GM18868 (cell line): ENCODE data around the gene GNG2.
A peak's percentile ranks its signal among the peaks of the same experiment; 100 is the strongest.

Experiments used
- ATAC-seq: cut with Tn5 transposase; IDR thresholded peaks from one replicate; pipeline ENCODE4 v1.9.1; 2021; ENCODE audit warnings: mild to moderate bottlenecking, moderate library complexity; ENCODE audit not compliant: unreplicated experiment

The GNG2 gene

GRCh38 chr14:51989293-51990234, 129.2 kb downstream of the GNG2 start, which contains the start of gene RTRAF:
Gene RTRAF, plus strand, starts transcription at chr14:51989546. Its CDS starts 94 bp downstream, at chr14:51989640.
- peak; percentile 95 for ATAC-seq

- ATAC-seq, result no peak
These were observed 130.1 kb downstream of the GNG2 start for GRCh38 chr14:51990488-51990887.

GRCh38 chr14:51993285-51993920, 133.0 kb downstream of the GNG2 start:
- peak; percentile 23 for ATAC-seq

DNA sequence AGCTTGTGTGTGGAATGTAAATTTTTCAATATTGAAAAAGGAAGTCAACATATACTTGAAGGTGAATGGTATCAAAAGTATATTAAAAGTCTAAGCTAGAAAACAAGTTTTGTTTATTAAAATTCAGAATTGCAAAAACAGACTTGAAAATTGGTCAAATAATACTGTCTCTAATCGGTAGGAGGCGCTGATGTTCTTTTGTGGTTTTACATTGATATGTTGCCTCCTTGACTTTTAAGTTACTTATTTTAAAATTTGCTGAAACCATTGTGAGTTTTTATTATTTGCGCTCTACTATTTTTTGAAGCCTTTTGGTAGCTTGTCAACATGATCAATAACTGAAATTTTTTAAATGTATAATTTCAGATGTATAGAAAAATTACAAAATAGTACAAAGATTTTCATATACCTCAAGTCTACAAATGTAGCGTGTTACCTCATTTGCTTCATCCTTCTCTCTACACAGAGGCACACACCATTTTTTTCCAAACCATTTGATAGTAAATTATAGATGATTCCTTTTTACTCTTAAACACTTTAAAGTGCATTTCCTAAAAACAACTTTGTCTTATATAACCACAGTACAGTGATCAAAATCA, 135.8 kb downstream of the GNG2 start:
- no peak for ATAC-seq

DNA sequence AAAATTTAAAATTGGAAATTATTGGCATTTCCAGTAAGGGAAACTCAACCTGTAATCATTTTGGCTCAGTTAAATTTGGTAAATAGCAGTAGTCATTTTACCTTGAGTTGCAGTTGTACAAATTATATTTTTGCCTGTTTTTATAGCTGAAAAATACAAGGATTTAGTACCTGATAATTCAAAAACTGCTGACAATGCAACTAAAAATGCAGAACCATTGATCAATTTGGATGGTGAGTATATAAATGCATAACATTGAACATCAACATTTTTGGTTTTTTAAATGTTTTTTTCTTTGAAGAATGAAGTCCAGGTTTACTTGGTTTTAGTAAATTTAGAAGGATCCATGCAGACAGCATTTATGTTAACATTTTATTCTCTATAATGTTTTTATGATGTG, 137.9 kb downstream of the GNG2 start:
- no peak for ATAC-seq

DNA sequence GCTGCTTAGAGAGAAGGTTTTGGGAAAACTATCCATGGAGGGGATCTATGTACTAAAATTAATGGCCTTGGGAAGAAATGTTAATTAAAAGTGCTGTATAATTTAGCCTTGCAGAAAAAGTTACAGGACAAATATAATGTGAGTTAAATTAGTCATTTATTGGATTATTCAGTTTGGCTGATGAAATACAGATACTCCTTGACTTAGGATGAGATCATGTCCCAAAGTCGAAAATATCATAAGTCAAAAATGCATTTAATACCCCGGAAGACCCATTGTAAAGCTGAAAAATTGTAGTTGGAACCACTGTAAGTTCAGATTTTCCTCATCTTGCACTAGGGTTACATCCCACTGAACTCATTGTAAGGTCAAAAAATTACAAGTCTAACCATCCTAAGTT, 138.7 kb downstream of the GNG2 start:
- no peak for ATAC-seq

- no peak for ATAC-seq
These were observed 139.7 kb downstream of the GNG2 start for GRCh38 chr14:52000019-52000582.

- no peak for ATAC-seq
These were observed 140.3 kb downstream of the GNG2 start for GRCh38 chr14:52000696-52001095.

GRCh38 chr14:52002542-52002941, 142.1 kb downstream of the GNG2 start:
- no peak for ATAC-seq

DNA sequence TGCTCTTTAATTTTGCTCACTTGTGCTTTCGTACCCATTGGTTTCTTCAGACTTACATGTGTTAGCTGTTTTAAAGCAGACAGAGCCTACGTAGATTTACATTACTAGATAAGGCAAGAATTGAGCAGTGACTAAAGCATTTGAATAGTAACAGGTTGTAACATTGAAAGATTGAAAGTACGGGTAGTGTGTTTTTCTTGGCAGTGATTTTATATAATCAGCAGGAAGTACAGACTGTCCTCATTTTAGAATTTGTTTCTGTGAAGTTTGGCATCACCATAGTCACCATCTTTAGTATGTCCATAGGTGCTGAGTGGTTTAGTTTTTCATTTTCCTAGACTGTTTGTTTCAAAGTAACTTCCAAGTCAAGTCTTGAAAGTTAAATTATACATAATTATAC, 142.9 kb downstream of the GNG2 start:
- ATAC-seq, result no peak

DNA sequence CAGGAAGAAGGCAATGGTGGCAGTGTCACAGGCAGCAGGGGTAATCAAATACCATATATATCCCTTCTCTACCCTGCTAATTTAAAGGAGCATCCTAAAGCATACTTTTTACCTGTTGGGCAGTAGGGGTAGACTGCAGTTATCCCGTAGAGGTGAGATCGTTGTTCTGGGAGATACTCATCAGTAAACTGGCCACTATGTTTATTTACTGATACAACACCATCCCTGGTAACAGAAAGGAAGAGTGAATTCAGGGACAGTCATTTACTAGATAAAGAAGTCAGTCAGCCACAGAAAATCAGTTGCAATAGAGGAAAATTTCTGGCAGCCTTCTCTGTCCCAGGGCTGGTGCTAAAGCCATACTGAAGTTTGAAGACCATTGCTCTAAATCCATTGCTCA, 145.2 kb downstream of the GNG2 start:
- ATAC-seq, result no peak

GRCh38 chr14:52006361-52006760, 145.9 kb downstream of the GNG2 start:
- ATAC-seq, result no peak

DNA sequence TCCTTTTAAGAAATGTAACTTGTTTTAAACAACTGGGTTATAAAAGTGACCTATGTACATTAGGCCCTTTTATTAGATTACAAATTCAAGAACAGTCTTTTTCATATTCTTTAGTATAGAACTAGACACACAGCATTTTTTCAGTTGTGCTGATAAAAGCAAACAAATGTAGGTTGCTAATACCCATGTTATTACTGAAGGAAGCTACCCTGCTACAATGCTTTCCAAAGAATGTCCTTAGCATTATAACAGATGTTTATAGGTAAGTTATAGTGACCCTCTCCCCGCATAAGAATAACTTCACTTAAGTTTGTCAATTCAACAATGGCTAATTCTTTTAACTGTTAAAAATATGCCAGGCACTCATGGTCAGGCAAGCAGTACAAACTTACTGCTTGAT, 146.8 kb downstream of the GNG2 start:
- no peak for ATAC-seq

GRCh38 chr14:52007637-52008036, 147.2 kb downstream of the GNG2 start:
- no peak for ATAC-seq

- no peak for ATAC-seq
These were observed 147.7 kb downstream of the GNG2 start for GRCh38 chr14:52008136-52008535.

DNA sequence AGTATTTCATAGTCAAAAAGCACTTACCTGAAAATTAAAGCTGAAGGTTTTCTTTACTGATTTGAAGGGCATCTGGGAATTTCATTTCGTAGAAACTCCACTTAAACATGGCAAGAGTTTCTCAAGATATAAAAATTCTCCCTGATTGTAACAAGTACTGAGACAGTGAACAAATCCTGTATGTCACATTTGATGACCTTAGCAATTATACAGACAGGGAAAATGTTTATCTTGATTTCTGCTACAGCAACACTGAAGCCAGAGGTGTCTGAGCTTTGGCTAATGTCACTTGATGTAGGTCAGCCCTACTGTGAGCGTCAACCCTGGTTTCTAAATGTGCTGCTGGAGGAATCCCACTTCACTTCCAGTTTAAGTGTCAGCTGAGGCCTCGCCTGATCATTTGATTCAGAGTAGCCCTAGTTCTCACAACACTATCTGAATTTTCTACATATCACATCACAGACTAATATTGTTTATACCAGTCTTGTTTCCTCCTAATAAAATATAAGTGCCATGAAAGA, 149.8 kb downstream of the GNG2 start:
- no peak for ATAC-seq

- ATAC-seq, result no peak
These were observed 151.1 kb downstream of the GNG2 start for GRCh38 chr14:52011523-52011922.

DNA sequence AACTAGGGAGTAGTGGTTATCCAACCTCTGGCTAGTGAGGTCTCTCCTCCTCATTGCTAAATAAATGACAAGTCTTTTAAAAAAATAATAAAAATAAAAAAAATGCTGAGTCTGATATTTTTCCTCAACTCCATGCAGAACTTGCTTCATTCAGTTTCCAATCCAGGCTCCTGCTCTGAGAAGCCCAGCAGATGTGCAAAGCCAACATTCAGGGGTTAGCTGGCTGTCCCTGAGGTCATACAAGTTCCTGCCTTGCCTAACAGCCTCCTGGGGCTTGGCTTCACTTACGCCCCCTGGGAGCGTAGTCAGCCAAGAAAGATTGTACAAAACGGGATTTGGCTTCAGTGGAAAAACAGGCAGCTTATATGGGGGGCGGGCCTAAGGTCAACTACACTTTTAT, 152.2 kb downstream of the GNG2 start:
- ATAC-seq, result no peak

- no peak for ATAC-seq
These were observed 153.7 kb downstream of the GNG2 start for GRCh38 chr14:52013984-52014600.

GRCh38 chr14:52014601-52015267, 154.3 kb downstream of the GNG2 start:
- ATAC-seq, result no peak
